Breast epithelium (tissue), 4 donors: ENCODE measurements around the gene TSC22D3. TPM values are rescaled to one million over a fixed set of nuclear protein-coding genes. Genes with fewer than 3 reads are reported as not detected.
A peak's percentile ranks its signal among the peaks of the same experiment; 100 is the strongest.

Source experiments
- DNase-seq, 2 donors: peaks; one replicate each; pipeline ENCODE4 v3.0.0-alpha.2; 2019; ENCODE audit warnings: low spot score in 2 of 2
- H3K27ac ChIP-seq, 2 donors: fragments of 200-600 bp; sonication (generic) in 1 of 2; one replicate each; pipeline ENCODE4 v1.5.1; 2016 to 2019; ENCODE audit warnings: mild to moderate bottlenecking in 1 of 2
- H3K27me3 ChIP-seq, 2 donors: fragments of 200-600 bp; sonication (generic) in 1 of 2; one replicate each; pipeline versions ENCODE4 v1.5.1 to v1.6.0; 2017 to 2019; ENCODE audit warnings: control low read depth in 1 of 2, mild to moderate bottlenecking in 1 of 2
- H3K36me3 ChIP-seq: fragments of 200-600 bp; one replicate; pipeline ENCODE4 v1.5.1; 2019
- H3K4me1 ChIP-seq, 2 donors: fragments of 200-600 bp; sonication (generic); one replicate each; pipeline ENCODE4 v1.5.1; 2016 to 2019; ENCODE audit warnings: control low read depth in 1 of 2
- H3K4me3 ChIP-seq, 3 donors: fragments of 200-600 bp; sonication (generic); 1 replicate in 2 of 3; 2 replicates in 1 of 3; pipeline ENCODE4 v1.5.1; 2016 to 2019; ENCODE audit warnings: mild to moderate bottlenecking in 3 of 3, moderate library complexity in 2 of 3
- H3K9me3 ChIP-seq, 2 donors: fragments of 200-600 bp; sonication (generic) in 1 of 2; one replicate each; pipeline ENCODE4 v1.5.1; 2016 to 2019; ENCODE audit warnings: control low read depth in 1 of 2
- POLR2A ChIP-seq: fragments of 450-650 bp; IDR thresholded peaks from one replicate; pipeline ENCODE4 v1.6.1; 2016; ENCODE audit warnings: antibody characterized with exemption, mild to moderate bottlenecking, moderate library complexity
- POLR2AphosphoS5 ChIP-seq, 3 donors: sonication (generic); formaldehyde crosslinking; IDR thresholded peaks; one replicate each; pipeline ENCODE4 v1.6.1; 2017; ENCODE audit warnings: antibody characterized with exemption in 3 of 3
- intact Hi-C: fragments of 100-400 bp; cut with DNase I; formaldehyde crosslinking; loops from one replicate; pipeline ENCODE4 v1.15.1; 2023; ENCODE audit warnings: low total_unique reads
- total RNA-seq, 3 donors: library from RNA; depleted of rRNA; stranded (reverse); fragments of >200 nt; gene quantifications; one replicate each; pipeline ENCODE4 v1.1.0, GENCODE V29; 2016
- TF ChIP-seq, protein P1 (sequence below), 3 donors: fragments of 450-650 bp; IDR thresholded peaks; one replicate each; pipeline ENCODE4 v1.5.1; 2016 to 2017; ENCODE audit warnings: antibody characterized with exemption in 3 of 3, mild to moderate bottlenecking in 3 of 3, moderate library complexity in 3 of 3

The TSC22D3 gene
- total RNA-seq, 3 donors from 2014 or later, result 606 to 1,046 (median 681) TPM

DNA sequence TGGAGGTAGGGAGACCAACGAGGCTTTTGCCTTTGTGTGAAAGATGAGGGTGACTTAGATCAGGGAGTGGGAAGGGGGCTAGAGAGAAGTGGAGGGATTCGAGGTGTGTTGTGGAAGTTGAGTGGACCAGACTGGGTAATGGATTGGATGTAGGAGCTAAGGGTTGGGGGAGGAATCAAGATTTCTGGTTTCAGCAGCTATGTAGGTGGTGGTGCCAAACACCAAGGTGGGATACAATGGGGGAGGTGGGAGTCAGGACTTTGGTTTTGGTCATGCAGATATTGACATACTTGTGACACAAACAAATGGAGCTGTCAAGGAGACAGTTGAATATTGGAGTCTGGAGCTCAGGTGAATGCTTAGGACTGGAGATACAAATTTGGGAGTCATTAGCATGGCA lies 71.0 kb downstream of the TSC22D3 start:
- no peak overlapping the region for H3K27ac ChIP-seq
- H3K9me3 ChIP-seq, result no peaks in the 10 kb centered on the region
- intact Hi-C loops, result no loop called here
- H3K4me1 ChIP-seq, result no peaks in the 10 kb centered on the region
- peaks cover 0 to 48% of the 10 kb centered on the region in 2 donors for H3K27me3 ChIP-seq
- H3K36me3 ChIP-seq, result no peaks in the 10 kb centered on the region
- H3K4me3 ChIP-seq, result no peak overlapping the region
- no peak for DNase-seq
- TF ChIP-seq, protein P1, sequence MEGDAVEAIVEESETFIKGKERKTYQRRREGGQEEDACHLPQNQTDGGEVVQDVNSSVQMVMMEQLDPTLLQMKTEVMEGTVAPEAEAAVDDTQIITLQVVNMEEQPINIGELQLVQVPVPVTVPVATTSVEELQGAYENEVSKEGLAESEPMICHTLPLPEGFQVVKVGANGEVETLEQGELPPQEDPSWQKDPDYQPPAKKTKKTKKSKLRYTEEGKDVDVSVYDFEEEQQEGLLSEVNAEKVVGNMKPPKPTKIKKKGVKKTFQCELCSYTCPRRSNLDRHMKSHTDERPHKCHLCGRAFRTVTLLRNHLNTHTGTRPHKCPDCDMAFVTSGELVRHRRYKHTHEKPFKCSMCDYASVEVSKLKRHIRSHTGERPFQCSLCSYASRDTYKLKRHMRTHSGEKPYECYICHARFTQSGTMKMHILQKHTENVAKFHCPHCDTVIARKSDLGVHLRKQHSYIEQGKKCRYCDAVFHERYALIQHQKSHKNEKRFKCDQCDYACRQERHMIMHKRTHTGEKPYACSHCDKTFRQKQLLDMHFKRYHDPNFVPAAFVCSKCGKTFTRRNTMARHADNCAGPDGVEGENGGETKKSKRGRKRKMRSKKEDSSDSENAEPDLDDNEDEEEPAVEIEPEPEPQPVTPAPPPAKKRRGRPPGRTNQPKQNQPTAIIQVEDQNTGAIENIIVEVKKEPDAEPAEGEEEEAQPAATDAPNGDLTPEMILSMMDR (IDR thresholded peaks at IDR 0.05), result no peak
- no peak for TF ChIP-seq POLR2AphosphoS5 (IDR thresholded peaks at IDR 0.05)
- TF ChIP-seq POLR2A, result no peak

DNA sequence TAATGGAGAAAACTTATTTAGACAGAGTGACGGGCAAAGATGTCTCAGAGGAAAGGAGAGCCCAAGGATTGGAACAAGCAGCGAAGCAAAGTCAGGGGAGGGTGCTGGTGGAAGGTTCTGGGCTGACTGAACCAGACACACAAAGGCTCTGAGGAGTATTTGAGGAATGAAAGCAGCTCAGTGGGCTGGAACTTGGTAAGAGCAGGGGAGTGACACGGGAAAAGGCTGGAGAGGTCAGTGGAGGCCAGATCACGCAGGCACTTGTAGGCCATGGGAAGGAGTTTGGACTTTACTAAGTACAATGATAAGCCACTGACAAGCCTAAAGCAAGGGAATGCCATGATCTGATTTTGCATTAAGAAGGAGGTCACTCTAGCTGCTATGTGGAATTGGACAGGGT lies 71.4 kb downstream of the TSC22D3 start:
- no peak overlapping the region for H3K27ac ChIP-seq
- intact Hi-C loops, result no loop called here
- no peaks in the 10 kb centered on the region for H3K36me3 ChIP-seq
- H3K4me1 ChIP-seq, result no peaks in the 10 kb centered on the region
- no peak overlapping the region for H3K4me3 ChIP-seq
- TF ChIP-seq, protein P1 (IDR thresholded peaks at IDR 0.05), result no peak
- TF ChIP-seq POLR2AphosphoS5 (IDR thresholded peaks at IDR 0.05), result no peak
- no peak for TF ChIP-seq POLR2A
- H3K27me3 ChIP-seq, result peaks cover 0 to 51% of the 10 kb centered on the region in 2 donors
- no peaks in the 10 kb centered on the region for H3K9me3 ChIP-seq
- no peak for DNase-seq

DNA sequence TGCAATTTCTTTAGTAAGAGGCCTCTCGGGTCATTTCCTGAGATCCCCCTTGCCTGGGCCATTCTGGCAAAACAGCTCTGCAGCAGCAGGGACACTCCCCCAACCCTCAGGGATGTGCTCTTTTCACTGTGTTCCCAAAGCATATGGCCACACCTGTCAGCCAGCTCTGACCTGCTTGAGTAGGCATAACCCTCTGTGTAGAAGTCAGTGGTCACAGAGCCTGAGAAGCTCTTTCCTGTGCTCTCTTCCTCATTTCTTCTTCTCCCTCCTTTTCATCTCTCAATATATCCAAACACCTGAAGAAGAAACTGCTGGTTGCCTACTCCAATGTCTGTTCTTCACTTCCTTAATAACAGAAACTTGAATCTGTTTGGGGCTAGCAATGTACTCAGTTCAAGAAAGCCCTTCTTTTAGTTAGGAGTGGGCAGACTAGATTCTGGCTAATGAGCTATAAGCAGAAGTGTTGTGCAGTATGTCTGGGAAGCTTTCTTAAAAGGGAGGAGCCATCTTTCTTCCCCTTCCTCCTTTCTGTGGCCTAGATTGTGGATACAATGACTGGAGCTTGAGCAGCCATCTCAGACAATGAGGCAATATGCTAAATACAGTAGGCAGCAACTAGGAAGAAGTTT lies 74.0 kb downstream of the TSC22D3 start:
- no peaks in the 10 kb centered on the region for H3K36me3 ChIP-seq
- intact Hi-C loops, result no loop called here
- no peaks in the 10 kb centered on the region for H3K9me3 ChIP-seq
- TF ChIP-seq, protein P1 (IDR thresholded peaks at IDR 0.05), result no peak
- TF ChIP-seq POLR2A (no peak), POLR2AphosphoS5 (IDR thresholded peaks at IDR 0.05) (no peak)
- H3K27ac ChIP-seq, result peak overlapping the region in 1 of 2 donors; percentile 27
- H3K4me3 ChIP-seq, result no peak overlapping the region
- no peaks in the 10 kb centered on the region for H3K4me1 ChIP-seq
- peaks cover 0 to 47% of the 10 kb centered on the region in 2 donors for H3K27me3 ChIP-seq
- no peak for DNase-seq

DNA sequence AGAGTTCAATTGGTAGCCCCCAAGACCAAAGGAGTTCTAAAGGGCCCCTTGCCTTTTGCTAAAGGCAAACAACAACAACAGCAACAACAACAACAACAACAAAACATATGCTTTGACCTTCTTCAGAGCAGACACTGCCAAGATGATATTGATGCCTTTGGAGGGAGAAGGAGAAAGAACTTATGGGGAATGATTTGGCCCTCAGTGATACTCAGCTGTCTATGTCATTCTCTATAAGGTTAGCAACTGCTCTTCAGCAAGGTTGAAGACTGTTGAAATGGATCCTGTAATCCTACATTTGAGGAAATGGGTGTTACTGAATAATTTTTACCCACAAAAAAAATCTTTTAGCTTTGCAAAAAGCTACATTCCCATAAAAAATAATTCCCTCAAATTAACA lies 74.8 kb downstream of the TSC22D3 start:
- no peak overlapping the region for H3K4me3 ChIP-seq
- H3K9me3 ChIP-seq, result no peaks in the 10 kb centered on the region
- TF ChIP-seq POLR2A (no peak), POLR2AphosphoS5 (IDR thresholded peaks at IDR 0.05) (no peak)
- TF ChIP-seq, protein P1 (IDR thresholded peaks at IDR 0.05), result no peak
- intact Hi-C loops, result no loop called here
- no peaks in the 10 kb centered on the region for H3K4me1 ChIP-seq
- H3K36me3 ChIP-seq, result no peaks in the 10 kb centered on the region
- no peak for DNase-seq
- H3K27ac ChIP-seq, result peak overlapping the region; percentile 27 to 60
- H3K27me3 ChIP-seq, result peaks cover 0 to 42% of the 10 kb centered on the region in 2 donors

DNA sequence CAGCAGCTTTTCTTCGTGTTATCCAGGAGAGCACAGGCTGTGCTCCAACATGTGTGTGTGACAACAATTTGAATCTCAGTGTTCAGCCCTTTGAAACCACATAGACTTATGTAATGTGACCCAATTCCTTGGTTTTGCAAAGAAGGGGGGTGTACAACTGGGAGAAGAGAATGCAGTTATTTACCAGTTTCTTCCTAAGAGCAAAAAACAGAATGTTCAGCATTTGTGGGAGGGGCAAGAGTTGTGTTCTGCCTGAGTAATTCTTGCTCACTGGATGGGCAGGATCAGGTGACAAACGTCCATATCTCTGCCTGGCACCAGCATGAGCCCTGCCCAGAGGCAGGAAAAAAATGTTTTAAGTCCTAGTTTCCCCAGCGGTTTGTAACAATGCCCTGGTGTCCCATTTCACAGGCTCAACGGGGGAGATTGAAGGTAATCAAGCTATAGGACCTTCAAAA lies 75.2 kb downstream of the TSC22D3 start:
- Histone ChIP-seq H3K4me1 (no peaks in the 10 kb centered on the region), H3K4me3 (no peak overlapping the region), H3K36me3 (no peaks in the 10 kb centered on the region), H3K27me3 (peaks cover 0 to 37% of the 10 kb centered on the region in 2 donors), H3K9me3 (no peaks in the 10 kb centered on the region), H3K27ac (peak overlapping the region; percentile 27 to 60)
- TF ChIP-seq POLR2A (no peak), POLR2AphosphoS5 (IDR thresholded peaks at IDR 0.05) (peak in 2 of 3 donors; percentile 31 to 65)
- TF ChIP-seq, protein P1 (IDR thresholded peaks at IDR 0.05), result no peak
- no peak for DNase-seq
- intact Hi-C loops, result no loop called here
